Loucy (cell line): ENCODE measurements around the gene KLHL25.

ENCODE experiments used
- EZH2phosphoT487 ChIP-seq: fragments of 200-600 bp; IDR thresholded peaks from 2 replicates; pipeline ENCODE4 v1.6.1; 2018; ENCODE audit warnings: antibody characterized with exemption, mild to moderate bottlenecking, moderate library complexity, borderline replicate concordance
- TF ChIP-seq, protein P1 (sequence below): fragments of 200-600 bp; sonication (generic); conservative IDR thresholded peaks from 2 replicates; pipeline ENCODE4 v1.5.1; 2014; ENCODE audit warnings: mild to moderate bottlenecking, antibody characterized with exemption, low read length

- TF ChIP-seq, protein P1, sequence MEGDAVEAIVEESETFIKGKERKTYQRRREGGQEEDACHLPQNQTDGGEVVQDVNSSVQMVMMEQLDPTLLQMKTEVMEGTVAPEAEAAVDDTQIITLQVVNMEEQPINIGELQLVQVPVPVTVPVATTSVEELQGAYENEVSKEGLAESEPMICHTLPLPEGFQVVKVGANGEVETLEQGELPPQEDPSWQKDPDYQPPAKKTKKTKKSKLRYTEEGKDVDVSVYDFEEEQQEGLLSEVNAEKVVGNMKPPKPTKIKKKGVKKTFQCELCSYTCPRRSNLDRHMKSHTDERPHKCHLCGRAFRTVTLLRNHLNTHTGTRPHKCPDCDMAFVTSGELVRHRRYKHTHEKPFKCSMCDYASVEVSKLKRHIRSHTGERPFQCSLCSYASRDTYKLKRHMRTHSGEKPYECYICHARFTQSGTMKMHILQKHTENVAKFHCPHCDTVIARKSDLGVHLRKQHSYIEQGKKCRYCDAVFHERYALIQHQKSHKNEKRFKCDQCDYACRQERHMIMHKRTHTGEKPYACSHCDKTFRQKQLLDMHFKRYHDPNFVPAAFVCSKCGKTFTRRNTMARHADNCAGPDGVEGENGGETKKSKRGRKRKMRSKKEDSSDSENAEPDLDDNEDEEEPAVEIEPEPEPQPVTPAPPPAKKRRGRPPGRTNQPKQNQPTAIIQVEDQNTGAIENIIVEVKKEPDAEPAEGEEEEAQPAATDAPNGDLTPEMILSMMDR: no peak
- no peak for TF ChIP-seq EZH2phosphoT487
These were observed 51.2 kb downstream of the KLHL25 start for GRCh38 chr15:85743392-85744055.
